Stimulated activated CD8-positive, alpha-beta memory T cell treated with anti-CD3 and anti-CD28 coated beads, Interleukin-4, amount 100 ng/mL, for 24 hours (primary cell): ENCODE data around the gene PTPN12.
A peak's percentile ranks its signal among the peaks of the same experiment; 100 is the strongest.
"Not testable (repeated sequence)": the region's sequence is repeated elsewhere in the genome, so short reads cannot be mapped to it uniquely, and the experiment has no call there.

Experiments
- DNase-seq: peaks from one replicate; pipeline ENCODE4 v3.0.0-alpha.2; 2020; ENCODE audit warnings: low read depth

PTPN12 gene

DNA sequence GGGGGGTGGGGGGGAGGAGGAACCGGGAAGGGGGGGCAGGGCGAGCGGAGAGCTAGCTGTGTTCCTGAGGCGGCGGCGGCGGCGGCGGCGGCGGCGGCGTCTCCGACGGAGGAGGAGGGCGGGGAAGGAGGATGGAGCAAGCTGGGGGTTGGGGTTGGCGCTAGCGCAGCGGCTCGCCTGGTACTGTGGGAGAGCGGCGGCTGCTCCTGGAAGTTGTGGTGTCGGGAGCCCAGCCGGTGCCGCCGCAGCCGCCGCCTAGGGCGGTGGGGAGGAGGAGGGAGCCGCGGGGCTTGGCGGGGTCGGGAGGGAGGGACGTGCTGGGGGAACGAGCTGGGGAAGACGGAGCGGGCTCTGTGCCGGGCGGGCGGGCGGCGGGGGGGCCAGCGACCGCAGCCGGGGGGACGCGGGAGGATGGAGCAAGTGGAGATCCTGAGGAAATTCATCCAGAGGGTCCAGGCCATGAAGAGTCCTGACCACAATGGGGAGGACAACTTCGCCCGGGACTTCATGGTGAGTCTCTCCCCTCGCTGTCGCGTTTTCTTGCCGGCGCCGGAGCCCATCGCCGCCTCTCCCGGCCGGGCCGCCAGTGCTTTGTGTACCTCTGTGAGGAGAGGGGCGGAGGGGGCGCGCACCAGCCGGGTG lies at the start of gene PTPN12:
Gene PTPN12, plus strand, starts transcription at position 160 of the 642 bp plus-strand sequence. Its CDS starts 252 bp downstream, at position 412.
- DNase-seq: peak; percentile 35

DNA sequence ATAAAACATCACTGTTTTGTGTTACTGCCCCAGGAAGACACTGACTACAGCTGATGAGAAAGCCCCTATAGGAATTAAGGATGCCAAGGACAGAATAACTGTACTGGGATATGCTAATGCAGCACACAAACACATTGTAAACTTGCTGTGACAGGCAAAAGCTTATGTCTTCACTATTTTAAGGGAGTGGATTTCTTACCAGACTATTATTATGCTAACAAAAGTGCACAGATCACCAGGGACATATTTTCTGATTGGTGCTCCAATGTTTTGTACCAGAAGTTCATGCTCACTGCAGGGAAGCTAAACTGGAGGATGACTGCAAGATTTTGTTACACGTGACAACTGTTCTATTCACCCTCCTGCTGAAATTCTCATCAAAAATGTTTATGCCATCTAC lies 48.1 kb upstream of the PTPN12 start:
- no peak for DNase-seq

DNA sequence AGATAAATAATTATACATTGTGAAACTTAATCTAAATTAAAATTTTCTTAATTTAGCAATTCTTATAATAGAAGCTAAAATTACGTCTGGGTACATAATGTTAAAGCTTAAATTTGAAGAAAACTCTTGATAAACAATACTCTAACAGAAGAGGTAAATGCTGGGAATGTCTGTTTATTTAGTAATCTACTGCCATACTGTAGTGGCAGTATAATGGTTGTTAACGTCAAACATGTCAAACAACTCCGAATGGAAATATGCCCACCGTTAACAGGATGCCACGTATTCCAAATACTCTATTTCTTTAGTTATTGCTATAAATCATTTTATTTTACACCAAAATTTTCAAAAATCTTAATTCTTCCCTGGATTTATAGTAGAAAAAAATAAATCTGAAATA lies 40.0 kb upstream of the PTPN12 start:
- no peak for DNase-seq

DNA sequence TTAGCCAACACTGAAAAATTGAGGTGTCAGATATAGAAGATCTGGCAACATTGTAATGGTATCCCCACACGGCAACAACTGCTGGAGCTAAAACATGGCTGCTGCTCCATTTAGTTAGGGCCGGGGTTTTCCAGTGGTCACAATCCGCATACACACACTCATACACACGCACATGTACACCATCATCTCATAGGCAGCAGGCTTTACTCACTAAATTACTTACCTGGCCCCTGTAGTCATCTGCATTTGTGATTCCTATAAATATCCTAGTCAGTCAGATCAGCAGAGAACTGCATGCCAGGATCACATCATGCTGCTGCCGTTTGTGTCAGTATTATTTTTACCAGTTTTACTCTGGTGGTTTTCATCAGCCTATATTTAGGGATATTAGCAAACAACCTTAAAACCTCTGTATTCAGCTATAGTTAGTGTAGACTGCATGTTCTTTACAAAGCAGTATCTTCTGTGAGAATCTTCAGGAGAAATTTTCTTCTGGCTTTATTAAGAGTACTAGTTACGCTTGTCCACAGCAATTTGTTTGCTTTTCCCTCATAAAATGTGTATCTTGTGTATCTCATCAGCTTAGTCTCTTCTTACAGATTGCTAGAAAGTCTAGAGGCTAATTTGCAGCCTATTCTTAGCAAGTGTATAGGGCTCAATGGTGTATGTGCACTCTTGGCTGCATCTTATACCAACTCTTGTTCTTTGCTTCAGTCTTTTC lies 38.3 kb upstream of the PTPN12 start:
- DNase-seq: no peak

DNA sequence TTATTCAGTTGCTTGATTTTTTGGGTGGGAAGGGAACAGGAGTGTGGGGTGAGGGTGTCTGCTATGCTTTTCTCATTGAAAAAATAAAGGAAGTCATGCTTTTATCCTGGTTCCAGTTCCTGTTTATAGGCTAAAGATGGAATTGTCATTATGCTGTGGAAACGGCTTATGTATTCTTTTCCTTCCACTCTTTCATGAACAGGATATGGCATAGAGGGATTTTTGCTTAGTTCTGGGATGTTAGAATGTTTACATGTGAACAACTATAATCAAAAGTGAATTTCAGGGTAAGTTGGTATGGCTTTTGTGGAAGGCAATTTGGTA lies 35.9 kb upstream of the PTPN12 start:
- no peak for DNase-seq

DNA sequence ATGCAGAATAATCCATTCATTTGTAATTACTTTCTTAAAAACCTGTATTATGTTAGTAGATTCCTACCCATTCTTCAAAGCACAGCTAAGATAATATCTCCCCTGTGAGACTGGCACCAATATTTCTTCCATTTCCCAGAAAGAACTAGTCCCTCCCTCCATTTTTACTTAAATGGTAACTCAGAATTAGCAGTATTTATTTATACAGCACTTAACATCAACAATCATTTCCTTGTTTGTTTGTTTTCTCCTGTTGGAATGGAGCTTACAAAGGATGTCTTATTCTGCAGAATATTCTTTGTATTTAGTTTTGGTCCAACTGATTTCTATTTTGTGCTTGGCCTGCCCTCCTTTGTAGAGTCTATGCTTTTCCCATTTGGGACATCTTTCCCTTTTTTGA lies 32.1 kb upstream of the PTPN12 start:
- no peak for DNase-seq

DNA sequence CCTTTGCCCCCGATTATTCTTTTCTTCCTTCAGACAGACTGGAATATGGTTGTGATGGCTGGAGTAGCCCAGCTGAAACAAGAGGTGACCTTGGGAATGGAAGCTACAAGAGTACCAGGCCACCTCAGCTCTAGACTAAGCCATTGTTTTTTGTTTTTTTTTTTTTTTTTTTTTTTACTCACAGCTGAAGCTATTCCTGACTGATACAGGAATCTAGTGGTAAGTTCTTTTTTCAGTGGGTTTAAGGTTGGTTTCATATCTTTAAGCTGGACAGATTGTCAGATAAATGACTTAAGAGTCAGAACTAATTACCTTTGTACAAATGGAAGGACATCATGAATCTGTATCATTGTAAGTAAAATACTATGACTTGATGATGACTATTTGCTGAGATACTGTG lies 30.2 kb upstream of the PTPN12 start:
- no peak for DNase-seq

DNA sequence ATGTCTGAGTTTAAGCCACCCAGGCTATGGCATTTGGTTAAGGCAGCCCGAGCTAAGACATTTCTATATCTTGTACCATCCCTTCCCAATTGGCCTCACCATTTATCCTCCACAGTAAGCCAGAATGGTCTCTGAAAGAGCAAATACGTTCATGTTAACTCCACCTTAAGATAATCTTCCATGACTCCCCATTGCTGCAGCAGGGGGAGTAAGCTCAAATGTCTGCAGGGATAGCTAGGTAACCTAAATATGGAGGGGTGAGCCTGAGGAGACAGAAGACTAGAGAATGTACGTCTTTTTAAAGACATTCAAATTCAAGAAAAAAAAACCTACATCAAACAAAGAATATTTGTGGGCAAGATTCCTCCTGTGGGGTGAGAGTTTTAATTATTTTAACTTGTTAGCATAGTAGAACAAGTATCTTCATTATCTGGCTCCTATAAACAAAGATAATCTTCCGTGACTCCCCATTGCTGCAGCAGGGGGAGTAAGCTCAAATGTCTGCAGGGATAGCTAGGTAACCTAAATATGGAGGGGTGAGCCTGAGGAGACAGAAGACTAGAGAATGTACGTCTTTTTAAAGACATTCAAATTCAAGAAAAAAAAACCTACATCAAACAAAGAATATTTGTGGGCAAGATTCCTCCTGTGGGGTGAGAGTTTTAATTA lies 24.0 kb upstream of the PTPN12 start:
- not testable (repeated sequence) for DNase-seq

DNA sequence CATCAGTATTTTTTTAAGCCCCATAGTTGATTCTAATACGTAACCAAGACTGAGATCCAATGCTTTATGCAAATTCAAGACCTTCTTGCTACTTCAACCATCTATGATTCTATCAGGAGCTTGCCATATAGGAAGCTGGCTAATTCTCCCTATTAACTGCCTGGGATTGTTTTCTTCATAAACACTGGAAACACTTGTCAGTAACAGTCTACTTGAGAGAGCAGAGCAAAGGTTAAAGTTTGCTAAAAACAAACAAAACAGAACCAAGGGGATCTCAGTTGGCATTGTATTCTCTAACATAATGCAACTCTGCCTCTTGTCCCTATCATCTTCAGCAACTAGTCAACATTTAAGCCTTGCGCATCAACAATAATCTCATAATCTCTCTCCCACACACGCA lies 21.0 kb upstream of the PTPN12 start:
- no peak for DNase-seq

DNA sequence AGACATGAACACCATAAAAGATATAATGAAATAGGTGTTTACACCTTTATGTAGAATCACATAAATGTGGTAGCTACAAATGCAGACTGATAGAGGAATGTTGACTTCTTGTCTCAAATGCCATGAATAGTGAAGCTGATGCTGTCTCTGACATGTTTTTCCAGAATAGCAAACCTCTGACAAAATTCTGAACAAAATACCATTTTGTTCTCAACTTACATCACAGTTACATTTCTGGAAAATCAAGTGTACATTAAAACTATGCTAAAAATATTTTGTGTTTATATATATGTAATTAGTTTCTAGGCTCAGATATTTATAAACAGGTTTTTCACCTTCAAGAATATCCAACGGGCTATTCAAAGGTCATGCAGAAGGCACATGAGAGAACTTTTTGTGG lies 16.8 kb upstream of the PTPN12 start:
- DNase-seq: no peak

DNA sequence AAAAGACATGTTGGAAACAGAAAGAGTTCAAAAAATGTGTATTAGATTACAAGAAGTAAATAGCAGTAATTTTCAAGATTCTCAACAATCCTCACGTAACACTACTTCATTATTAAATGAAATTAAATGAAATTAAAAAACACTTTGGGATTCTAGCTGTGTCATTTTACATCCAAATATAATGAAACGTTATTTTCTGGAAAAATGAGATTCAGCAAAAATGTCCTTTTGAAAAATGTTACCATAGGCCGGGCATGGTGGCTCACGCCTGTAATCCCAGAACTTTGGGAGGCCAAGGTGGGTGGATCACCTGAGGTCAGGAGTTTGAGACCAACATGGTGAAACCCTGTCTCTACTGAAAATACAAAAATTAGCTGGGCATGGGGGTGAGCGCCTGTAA lies 15.6 kb upstream of the PTPN12 start:
- DNase-seq: not testable (repeated sequence)

DNA sequence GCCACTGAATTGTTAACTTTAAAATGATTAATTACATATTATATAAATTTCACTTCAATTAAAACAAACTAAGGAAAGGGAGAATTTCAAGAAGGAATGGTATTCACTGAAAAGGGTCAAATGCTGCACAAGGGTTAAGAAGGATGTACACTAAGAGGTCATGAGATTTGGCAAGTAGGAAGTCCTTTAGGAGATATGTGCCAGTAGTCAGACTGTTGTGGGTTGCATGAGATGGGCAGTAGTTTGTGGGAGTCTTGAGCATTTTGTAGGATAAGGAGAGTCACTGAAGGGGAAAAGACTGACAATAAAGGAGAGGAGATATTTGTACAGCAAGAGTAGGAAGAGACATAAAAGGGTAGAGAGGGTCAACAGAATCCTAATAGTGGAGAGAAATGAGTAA lies 12.4 kb upstream of the PTPN12 start:
- no peak for DNase-seq

DNA sequence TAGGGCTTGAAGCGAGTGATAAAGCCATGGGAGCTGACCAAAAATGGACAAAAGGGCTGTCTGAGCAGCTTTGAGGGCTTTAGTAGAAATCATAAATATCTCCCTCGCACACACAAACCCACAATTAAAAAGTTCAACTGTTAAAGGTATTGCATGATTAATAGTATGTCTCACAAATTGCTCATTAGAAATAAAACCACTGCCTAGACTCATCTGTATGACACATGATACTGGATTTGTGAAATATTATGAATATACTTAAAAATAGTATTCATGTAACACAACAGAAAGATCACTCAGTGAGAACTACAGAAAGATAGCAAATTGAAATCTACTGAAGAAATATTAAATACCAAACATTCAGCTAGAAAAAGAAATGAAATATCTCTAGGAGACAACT lies 11.9 kb upstream of the PTPN12 start:
- DNase-seq: no peak

DNA sequence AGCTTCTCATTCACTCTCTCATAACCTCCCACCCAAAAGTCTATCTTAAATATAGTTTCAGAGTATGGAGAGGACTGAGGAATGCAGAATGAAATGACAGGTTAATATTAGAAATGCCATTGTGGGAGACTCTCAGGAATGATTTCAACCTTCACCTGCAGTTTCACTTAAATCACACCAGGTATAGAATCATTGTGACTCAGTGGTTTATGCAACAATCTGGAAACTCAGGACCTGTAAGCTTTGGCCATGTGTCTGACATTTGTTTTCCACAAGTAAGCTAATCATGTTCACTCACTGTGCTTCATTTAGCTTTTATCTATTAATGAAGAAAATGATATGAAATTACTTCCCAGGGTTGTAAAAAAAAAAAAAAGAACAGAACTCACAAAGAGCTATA lies 8.7 kb upstream of the PTPN12 start:
- DNase-seq: no peak

DNA sequence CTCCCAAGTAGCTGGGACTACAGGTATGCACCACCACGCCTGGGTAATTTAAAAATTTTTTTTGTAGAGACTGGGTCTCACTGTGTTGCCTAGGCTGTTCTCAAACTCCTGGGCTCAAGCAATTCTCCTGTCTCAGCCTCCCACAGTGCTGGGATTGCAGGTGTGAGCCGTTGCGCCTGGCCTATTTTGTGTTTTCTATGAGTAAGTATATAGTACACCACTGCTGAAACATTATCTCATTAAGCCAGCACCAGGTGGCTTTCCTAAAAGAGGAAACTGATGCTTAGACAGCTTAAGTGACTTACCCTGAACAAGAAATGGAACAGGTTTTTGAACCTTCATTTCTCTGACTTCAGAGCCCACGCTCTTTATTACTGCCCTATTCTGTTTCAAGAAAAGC lies 7.8 kb upstream of the PTPN12 start:
- no peak for DNase-seq

DNA sequence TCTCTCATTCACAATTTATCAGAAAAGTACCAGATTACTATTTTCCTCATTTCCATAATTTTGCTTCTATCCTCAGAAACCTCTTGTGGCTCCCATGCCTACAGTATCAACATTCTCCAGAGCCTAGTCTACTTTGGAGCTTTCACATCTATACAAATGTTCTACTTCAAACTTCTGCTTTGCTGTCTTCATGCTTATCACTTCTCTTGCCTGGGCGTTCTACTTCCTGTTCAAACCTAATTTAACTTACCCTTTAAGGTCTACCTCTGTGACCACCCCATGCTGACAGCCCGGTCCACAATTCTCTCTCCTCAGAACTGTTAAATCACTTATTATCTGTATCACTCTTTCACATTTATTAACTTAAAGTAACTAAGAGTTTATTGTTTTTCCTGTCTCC lies 6.1 kb upstream of the PTPN12 start:
- DNase-seq: no peak

DNA sequence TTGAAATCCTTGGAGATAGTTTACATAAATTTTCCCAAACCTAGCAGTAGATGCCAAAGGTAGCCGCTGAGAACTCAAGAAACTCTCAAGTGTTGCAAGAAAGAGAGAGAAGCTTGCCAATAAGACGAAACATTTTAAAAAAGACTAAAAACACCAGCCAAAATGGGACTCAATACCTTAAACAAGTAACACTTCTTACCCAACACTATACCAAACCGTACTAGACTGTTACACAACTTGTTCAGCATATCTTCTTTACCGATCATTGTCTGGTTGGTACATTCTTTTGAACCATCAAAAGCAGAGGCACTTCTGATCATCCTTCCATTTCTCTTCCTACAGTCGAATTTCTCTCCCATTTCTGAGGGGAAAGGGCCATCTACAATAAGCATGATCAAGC lies 4.8 kb upstream of the PTPN12 start:
- no peak for DNase-seq

DNA sequence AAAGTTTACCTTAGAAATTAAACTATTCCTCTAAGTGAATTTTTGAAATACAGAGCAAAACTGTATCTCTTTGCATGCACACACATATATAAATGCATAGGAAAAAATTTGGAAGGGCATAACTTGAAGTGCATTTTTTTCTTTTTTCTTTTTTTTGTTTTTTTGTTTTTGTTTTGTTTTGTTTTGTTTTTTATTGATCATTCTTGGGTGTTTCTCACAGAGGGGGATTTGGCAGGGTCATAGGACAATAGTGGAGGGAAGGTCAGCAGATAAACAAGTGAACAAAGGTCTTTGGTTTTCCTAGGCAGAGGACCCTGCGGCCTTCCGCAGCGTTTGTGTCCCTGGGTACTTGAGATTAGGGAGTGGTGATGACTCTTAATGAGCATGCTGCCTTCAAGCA lies 4.4 kb upstream of the PTPN12 start:
- DNase-seq: not testable (repeated sequence)

DNA sequence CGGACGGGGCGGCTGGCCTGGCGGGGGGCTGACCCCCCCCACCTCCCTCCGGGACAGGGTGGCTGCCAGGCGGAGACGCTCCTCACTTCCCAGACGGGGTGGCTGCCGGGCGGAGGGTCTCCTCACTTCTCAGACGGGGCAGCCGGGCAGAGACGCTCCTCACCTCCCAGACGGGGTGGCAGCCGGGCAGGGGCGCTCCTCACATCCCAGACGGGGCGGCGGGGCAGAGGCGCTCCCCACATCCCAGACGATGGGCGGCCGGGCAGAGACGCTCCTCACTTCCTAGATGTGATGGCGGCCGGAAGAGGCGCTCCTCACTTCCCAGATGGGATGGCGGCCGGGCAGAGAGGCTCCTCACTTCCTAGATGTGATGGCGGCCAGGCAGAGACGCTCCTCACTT lies 3.0 kb upstream of the PTPN12 start:
- not testable (repeated sequence) for DNase-seq

DNA sequence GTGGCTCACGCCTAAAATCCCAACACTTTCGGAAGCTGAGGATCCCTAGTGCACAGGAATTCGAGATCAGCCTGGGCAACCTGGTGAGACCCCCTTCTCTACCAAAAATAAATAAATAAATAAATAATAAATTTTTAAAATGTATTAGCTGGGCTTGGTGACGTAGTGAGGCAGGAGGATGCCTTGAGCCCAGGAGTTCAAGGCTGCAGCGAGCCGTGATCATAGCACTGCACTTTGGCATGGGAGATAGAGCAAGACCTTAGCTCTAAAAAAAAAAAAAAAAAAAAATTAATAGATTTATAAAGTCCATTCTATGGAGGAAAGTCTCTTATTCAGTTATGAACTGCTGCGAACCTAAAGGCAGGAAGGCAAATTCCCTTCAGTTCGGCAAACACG lies 1.1 kb upstream of the PTPN12 start:
- no peak for DNase-seq

DNA sequence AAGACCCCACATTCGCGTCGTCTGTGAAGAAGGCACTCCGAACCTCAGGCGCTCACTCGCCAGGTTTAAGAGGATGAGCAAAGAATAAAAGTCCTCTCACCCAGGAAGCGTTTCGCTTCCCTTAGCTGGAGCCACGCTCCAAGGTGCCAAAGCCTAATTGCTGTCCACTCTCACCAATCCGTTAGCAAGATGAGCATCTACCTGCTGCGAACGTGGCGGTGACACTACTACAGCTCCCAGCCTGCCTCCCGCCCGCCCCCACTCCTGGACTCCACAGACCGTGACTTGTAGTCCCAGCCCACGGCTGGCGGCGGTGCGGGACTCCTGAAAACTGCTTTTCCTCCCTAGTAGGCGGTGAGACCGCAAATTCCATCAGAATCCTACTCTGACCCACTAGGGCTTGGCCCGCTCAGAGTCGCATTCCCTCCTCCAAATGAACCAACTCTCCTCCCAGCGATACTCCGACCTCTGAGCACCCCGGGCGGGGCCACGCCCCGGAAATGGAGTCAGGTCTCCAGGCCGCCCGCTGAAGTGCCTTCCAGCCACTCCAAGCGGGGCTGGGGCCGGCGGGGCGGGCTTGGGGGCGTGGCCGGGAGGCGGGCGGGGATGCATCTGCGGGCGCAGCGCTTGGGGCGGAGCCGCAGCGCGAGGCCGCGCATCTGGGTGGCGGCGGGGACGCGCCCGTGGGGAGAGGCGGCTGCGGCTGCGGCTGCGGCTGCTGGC lies 521 bp upstream of the PTPN12 start:
- peak; percentile 98 for DNase-seq

DNA sequence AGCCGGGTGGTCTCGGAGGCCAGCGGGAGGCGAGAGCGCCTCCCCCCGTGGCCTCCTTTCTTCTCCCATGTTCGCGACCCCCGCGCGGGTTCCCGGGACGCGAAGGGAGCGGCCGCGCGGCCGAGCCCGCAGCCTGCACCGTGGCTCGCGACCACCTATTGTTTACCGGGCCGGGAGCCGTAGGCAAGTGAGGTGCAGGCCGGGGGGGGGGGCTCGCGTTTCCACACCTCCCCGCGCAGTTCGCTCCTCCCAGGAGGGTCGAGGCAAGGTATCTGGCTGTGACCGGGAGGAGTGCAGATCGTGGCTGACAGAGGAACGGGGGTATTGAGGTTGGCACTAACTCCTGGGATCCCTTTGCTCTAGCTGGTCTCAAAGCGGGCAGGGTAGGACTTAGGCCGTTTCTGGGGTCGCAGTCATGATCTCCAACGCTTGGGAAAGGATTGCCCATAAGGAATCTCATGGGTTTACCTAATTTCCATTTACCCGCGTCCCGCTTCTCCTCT lies 734 bp downstream of the PTPN12 start:
- DNase-seq: no peak
